ENCODE measurements around the gene PGGHG.
"Not testable (repeated sequence)": the region's sequence is repeated elsewhere in the genome, so short reads cannot be mapped to it uniquely, and the experiment has no call there.

Gene PGGHG

DNA sequence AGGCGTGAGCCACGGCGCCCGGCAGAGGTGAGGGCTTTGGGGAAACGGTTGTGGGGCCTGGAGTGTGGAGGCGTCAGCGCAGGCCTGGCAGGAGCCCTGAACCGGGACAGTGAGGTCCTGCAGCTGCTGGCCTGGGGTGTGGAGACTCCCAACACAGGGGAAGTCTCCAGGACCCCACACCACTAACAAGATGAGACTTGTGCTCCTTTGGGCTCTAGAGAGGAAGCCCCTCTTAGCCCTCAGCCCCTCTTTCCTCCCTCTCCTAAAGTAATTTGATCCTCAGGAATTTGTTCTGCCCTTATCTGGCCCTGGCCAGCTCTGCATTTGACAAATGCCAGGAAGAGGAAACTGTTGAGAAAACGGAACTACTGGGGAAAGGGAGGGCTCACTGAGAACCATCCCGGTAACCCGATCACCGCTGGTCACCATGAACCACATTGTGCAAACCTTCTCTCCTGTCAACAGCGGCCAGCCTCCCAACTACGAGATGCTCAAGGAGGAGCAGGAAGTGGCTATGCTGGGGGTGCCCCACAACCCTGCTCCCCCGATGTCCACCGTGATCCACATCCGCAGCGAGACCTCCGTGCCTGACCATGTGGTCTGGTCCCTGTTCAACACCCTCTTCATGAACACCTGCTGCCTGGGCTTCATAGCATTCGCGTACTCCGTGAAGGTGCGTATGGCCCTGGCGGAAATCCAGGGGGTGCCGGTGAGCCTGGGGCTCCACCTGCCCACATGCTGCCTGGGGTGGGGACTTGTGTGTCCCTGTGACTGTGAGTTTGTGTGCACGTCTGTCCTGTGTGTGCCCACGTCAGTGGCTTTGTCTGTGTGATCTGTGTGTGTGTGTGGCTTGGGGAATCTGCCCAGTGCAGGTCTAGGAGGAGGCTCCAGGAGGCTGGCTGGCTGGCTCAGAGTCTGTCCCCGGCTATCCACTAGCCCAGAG, 19.1 kb downstream of the PGGHG start, which contains the start of gene IFITM2:
Gene IFITM2 (plus strand): TSS at position 51 of the 943 bp plus-strand sequence. CDS start 377 bp downstream, at position 428.
- peak within 1 kb of the TSS; percentile 74 for H3K27ac ChIP-seq (ENCODE audit: low read depth, low read length)
- H3K4me3 ChIP-seq (ENCODE audit: low read depth in 1 of 5, low read length in 5 of 5) = peak within 1 kb of the TSS; percentile 82 to 90 (median 88)

DNA sequence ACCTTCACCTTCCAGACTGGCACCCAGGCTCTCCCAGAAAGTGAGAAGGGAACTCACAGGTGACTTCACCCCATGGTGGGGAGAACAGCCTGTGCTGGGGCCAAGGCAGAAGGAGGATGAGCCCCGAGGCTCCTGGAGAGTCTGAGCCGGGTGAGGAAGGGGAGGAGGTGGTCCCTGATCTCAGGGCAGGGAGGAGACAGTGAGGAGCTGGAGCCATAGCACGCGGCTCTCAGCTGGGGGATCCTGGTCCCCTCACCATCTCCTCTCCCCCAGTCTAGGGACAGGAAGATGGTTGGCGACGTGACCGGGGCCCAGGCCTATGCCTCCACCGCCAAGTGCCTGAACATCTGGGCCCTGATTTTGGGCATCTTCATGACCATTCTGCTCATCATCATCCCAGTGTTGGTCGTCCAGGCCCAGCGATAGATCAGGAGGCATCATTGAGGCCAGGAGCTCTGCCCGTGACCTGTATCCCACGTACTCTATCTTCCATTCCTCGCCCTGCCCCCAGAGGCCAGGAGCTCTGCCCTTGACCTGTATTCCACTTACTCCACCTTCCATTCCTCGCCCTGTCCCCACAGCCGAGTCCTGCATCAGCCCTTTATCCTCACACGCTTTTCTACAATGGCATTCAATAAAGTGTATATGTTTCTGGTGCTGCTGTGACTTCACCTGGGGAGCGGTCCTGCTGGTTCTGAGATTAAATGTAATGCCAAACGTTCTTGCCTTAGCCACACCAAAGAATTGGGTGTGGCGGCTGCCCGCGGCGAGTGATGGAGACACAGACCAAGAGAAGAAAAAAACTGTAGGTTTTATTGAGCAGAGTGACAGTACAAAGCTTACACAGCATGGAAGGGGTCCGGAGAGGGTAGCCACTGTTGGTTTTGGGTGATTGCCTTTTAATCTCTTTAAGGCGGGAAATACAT, 20.1 kb downstream of the PGGHG start:
- not testable (repeated sequence) for H3K9me3 ChIP-seq (ENCODE audit: control insufficient read depth in 5 of 5, low read length in 5 of 5); H3K27me3 ChIP-seq (ENCODE audit: control insufficient read depth in 5 of 5, insufficient read depth in 4 of 5, low read length in 5 of 5); H3K36me3 ChIP-seq (ENCODE audit: control insufficient read depth in 5 of 5, insufficient read depth in 5 of 5, low read length in 5 of 5)
- H3K4me1 ChIP-seq (ENCODE audit: control insufficient read depth in 5 of 5, insufficient read depth in 5 of 5, low read length in 5 of 5) = peaks cover 0 to 54% (median 47%) of the 10 kb centered on the region in 5 donors
- peak overlapping the region; percentile 82 to 90 (median 88) for H3K4me3 ChIP-seq (ENCODE audit: low read depth in 1 of 5, low read length in 5 of 5)
- peak overlapping the region; percentile 1 to 85 (median 68) for H3K9ac ChIP-seq (ENCODE audit: low read length in 5 of 5)
- H3K27ac ChIP-seq (ENCODE audit: low read depth, low read length) = peak overlapping the region; percentile 74

More for the DNA sequence above, 19.1 kb downstream of the PGGHG start, which contains the start of gene IFITM2:
- H3K4me1 ChIP-seq (ENCODE audit: control insufficient read depth in 5 of 5, insufficient read depth in 5 of 5, low read length in 5 of 5) = peaks cover 0 to 47% (median 40%) of the 10 kb centered on the region in 5 donors
- H3K36me3 ChIP-seq (ENCODE audit: control insufficient read depth in 5 of 5, insufficient read depth in 5 of 5, low read length in 5 of 5); H3K27me3 ChIP-seq (ENCODE audit: control insufficient read depth in 5 of 5, insufficient read depth in 4 of 5, low read length in 5 of 5); H3K9me3 ChIP-seq (ENCODE audit: control insufficient read depth in 5 of 5, low read length in 5 of 5): not testable (repeated sequence)
- H3K9ac ChIP-seq (ENCODE audit: low read length in 5 of 5) = peak within 1 kb of the TSS in 4 of 5 donors; percentile 63 to 85 (median 74)

- Histone ChIP-seq H3K4me1 (ENCODE audit: control insufficient read depth in 5 of 5, insufficient read depth in 5 of 5, low read length in 5 of 5) (peaks cover 0 to 60% (median 50%) of the 10 kb centered on the region in 5 donors), H3K4me3 (ENCODE audit: low read depth in 1 of 5, low read length in 5 of 5) (peak overlapping the region; percentile 50 to 90 (median 88)), H3K9ac (ENCODE audit: low read length in 5 of 5) (peak overlapping the region in 4 of 5 donors; percentile 48 to 77 (median 63)), H3K27ac (ENCODE audit: low read depth, low read length) (peak overlapping the region; percentile 74)
- H3K9me3 ChIP-seq (ENCODE audit: control insufficient read depth in 5 of 5, low read length in 5 of 5); H3K36me3 ChIP-seq (ENCODE audit: control insufficient read depth in 5 of 5, insufficient read depth in 5 of 5, low read length in 5 of 5); H3K27me3 ChIP-seq (ENCODE audit: control insufficient read depth in 5 of 5, insufficient read depth in 4 of 5, low read length in 5 of 5): not testable (repeated sequence)
Observed at GRCh38 chr11:309979-310572, 21.1 kb downstream of the PGGHG start.

GRCh38 chr11:311013-311748, 22.3 kb downstream of the PGGHG start:
- H3K9me3 ChIP-seq (ENCODE audit: control insufficient read depth in 5 of 5, low read length in 5 of 5); H3K36me3 ChIP-seq (ENCODE audit: control insufficient read depth in 5 of 5, insufficient read depth in 5 of 5, low read length in 5 of 5): not testable (repeated sequence)
- H3K9ac ChIP-seq (ENCODE audit: low read length in 5 of 5) = peak overlapping the region in 1 of 5 donors; percentile 16
- peaks cover 0 to 62% (median 59%) of the 10 kb centered on the region in 5 donors for H3K4me1 ChIP-seq (ENCODE audit: control insufficient read depth in 5 of 5, insufficient read depth in 5 of 5, low read length in 5 of 5)
- H3K4me3 ChIP-seq (ENCODE audit: low read depth in 1 of 5, low read length in 5 of 5) = peak overlapping the region in 3 of 5 donors; percentile 29 to 42 (median 35)
- peak overlapping the region; percentile 27 for H3K27ac ChIP-seq (ENCODE audit: low read depth, low read length)
- H3K27me3 ChIP-seq (ENCODE audit: control insufficient read depth in 5 of 5, insufficient read depth in 4 of 5, low read length in 5 of 5) = peaks cover 0 to 17% (median 3%) of the 10 kb centered on the region in 5 donors

GRCh38 chr11:312092-312816, 23.3 kb downstream of the PGGHG start:
- Histone ChIP-seq H3K9ac (ENCODE audit: low read length in 5 of 5) (peak overlapping the region in 2 of 5 donors; percentile 16 to 53), H3K4me3 (ENCODE audit: low read depth in 1 of 5, low read length in 5 of 5) (peak overlapping the region in 4 of 5 donors; percentile 29 to 50 (median 33))

GRCh38 chr11:313304-313786, 24.4 kb downstream of the PGGHG start:
- H3K27me3 ChIP-seq (ENCODE audit: control insufficient read depth in 5 of 5, insufficient read depth in 4 of 5, low read length in 5 of 5) = peaks cover 0 to 27% (median 7%) of the 10 kb centered on the region in 5 donors
- no peaks in the 10 kb centered on the region for H3K36me3 ChIP-seq (ENCODE audit: control insufficient read depth in 5 of 5, insufficient read depth in 5 of 5, low read length in 5 of 5)
- H3K9ac ChIP-seq (ENCODE audit: low read length in 5 of 5) = peak overlapping the region in 3 of 5 donors; percentile 7 to 69 (median 57)
- H3K4me1 ChIP-seq (ENCODE audit: control insufficient read depth in 5 of 5, insufficient read depth in 5 of 5, low read length in 5 of 5) = peaks cover 0 to 66% (median 57%) of the 10 kb centered on the region in 5 donors
- H3K27ac ChIP-seq (ENCODE audit: low read depth, low read length) = peak overlapping the region; percentile 66
- H3K4me3 ChIP-seq (ENCODE audit: low read depth in 1 of 5, low read length in 5 of 5) = peak overlapping the region in 4 of 5 donors; percentile 45 to 87 (median 66)
- no peaks in the 10 kb centered on the region for H3K9me3 ChIP-seq (ENCODE audit: control insufficient read depth in 5 of 5, low read length in 5 of 5)

More at GRCh38 chr11:312092-312816, 23.3 kb downstream of the PGGHG start:
- no peaks in the 10 kb centered on the region for H3K36me3 ChIP-seq (ENCODE audit: control insufficient read depth in 5 of 5, insufficient read depth in 5 of 5, low read length in 5 of 5)
- no peaks in the 10 kb centered on the region for H3K9me3 ChIP-seq (ENCODE audit: control insufficient read depth in 5 of 5, low read length in 5 of 5)
- H3K27me3 ChIP-seq (ENCODE audit: control insufficient read depth in 5 of 5, insufficient read depth in 4 of 5, low read length in 5 of 5) = peaks cover 0 to 22% (median 7%) of the 10 kb centered on the region in 5 donors
- peak overlapping the region; percentile 27 for H3K27ac ChIP-seq (ENCODE audit: low read depth, low read length)
- H3K4me1 ChIP-seq (ENCODE audit: control insufficient read depth in 5 of 5, insufficient read depth in 5 of 5, low read length in 5 of 5) = peaks cover 0 to 62% (median 60%) of the 10 kb centered on the region in 5 donors

DNA sequence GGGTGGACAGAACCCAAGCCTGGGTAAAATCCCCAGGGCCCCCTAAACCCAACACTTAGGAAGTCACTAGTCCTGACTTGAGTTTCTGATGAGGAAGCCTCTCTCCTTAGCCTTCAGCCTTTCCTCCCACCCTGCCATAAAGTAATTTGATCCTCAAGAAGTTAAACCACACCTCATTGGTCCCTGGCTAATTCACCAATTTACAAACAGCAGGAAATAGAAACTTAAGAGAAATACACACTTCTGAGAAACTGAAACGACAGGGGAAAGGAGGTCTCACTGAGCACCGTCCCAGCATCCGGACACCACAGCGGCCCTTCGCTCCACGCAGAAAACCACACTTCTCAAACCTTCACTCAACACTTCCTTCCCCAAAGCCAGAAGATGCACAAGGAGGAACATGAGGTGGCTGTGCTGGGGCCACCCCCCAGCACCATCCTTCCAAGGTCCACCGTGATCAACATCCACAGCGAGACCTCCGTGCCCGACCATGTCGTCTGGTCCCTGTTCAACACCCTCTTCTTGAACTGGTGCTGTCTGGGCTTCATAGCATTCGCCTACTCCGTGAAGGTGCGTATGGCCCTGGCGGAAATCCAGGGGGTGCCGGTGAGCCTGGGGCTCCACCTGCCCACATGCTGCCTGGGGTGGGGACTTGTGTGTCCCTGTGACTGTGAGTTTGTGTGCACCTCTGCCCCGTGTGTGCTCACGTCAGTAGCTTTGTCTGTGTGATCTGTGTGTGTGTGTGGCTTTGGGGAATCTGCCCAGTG, 25.0 kb downstream of the PGGHG start, which contains the start of gene IFITM1:
Gene IFITM1 (plus strand): TSS at position 254 of the 767 bp plus-strand sequence. CDS start 131 bp downstream, at position 385.
- peaks cover 0 to 27% (median 7%) of the 10 kb centered on the region in 5 donors for H3K27me3 ChIP-seq (ENCODE audit: control insufficient read depth in 5 of 5, insufficient read depth in 4 of 5, low read length in 5 of 5)
- H3K9ac ChIP-seq (ENCODE audit: low read length in 5 of 5) = peak within 1 kb of the TSS in 3 of 5 donors; percentile 7 to 69 (median 57)
- H3K36me3 ChIP-seq (ENCODE audit: control insufficient read depth in 5 of 5, insufficient read depth in 5 of 5, low read length in 5 of 5) = no peaks in the 10 kb centered on the region
- peaks cover 0 to 64% (median 54%) of the 10 kb centered on the region in 5 donors for H3K4me1 ChIP-seq (ENCODE audit: control insufficient read depth in 5 of 5, insufficient read depth in 5 of 5, low read length in 5 of 5)
- H3K27ac ChIP-seq (ENCODE audit: low read depth, low read length) = peak within 1 kb of the TSS; percentile 67
- no peaks in the 10 kb centered on the region for H3K9me3 ChIP-seq (ENCODE audit: control insufficient read depth in 5 of 5, low read length in 5 of 5)
- peak within 1 kb of the TSS; percentile 40 to 87 (median 68) for H3K4me3 ChIP-seq (ENCODE audit: low read depth in 1 of 5, low read length in 5 of 5)

GRCh38 chr11:314554-314875, 25.6 kb downstream of the PGGHG start:
- peaks cover 0 to 62% (median 51%) of the 10 kb centered on the region in 5 donors for H3K4me1 ChIP-seq (ENCODE audit: control insufficient read depth in 5 of 5, insufficient read depth in 5 of 5, low read length in 5 of 5)

More at GRCh38 chr11:314554-314875, 25.6 kb downstream of the PGGHG start:
- H3K27me3 ChIP-seq (ENCODE audit: control insufficient read depth in 5 of 5, insufficient read depth in 4 of 5, low read length in 5 of 5) = peaks cover 0 to 27% (median 7%) of the 10 kb centered on the region in 5 donors
- H3K9me3 ChIP-seq (ENCODE audit: control insufficient read depth in 5 of 5, low read length in 5 of 5); H3K36me3 ChIP-seq (ENCODE audit: control insufficient read depth in 5 of 5, insufficient read depth in 5 of 5, low read length in 5 of 5): not testable (repeated sequence)
- H3K27ac ChIP-seq (ENCODE audit: low read depth, low read length) = peak overlapping the region; percentile 67
- H3K4me3 ChIP-seq (ENCODE audit: low read depth in 1 of 5, low read length in 5 of 5) = peak overlapping the region; percentile 40 to 87 (median 68)
- H3K9ac ChIP-seq (ENCODE audit: low read length in 5 of 5) = peak overlapping the region in 3 of 5 donors; percentile 7 to 69 (median 56)

Data from subcutaneous abdominal adipose tissue (tissue), 5 donors.